OCI-LY7 (cell line): ENCODE measurements around the gene SLC25A14. TPM values are rescaled to one million over a fixed set of nuclear protein-coding genes. Genes with fewer than 3 reads are reported as not detected.
A peak's percentile ranks its signal among the peaks of the same experiment; 100 is the strongest.
"Not testable (repeated sequence)": the region's sequence is repeated elsewhere in the genome, so short reads cannot be mapped to it uniquely, and the experiment has no call there.

Experiments used
- BruUV-seq: library from RNA; stranded (reverse); fragments of 400-500 nt; replicated peaks from 2 replicates; lab custom pipeline; 2021; lab: Mats Ljungman, UMichigan
- CTCF ChIA-PET: fragments of 300-600 bp; sonication (Branson Sonifier 250); formaldehyde crosslinking; loops from one replicate; lab custom pipeline; 2022; ENCODE audit warnings: antibody characterized with exemption; ENCODE audit not compliant: unreplicated experiment; lab: Charles Lee
- POLR2A ChIA-PET: fragments of 300-600 bp; sonication (Branson Sonifier 250); formaldehyde crosslinking; loops from one replicate; lab custom pipeline; 2022; ENCODE audit warnings: antibody characterized with exemption; lab: Charles Lee
- DNase-seq: peaks from one replicate; pipeline ENCODE4 v3.0.0-alpha.2; 2015; ENCODE audit warnings: low spot score
- H2AFZ ChIP-seq: fragments of 200-600 bp; sonication (generic), shearing (Covaris generic); 2 replicates; pipeline ENCODE4 v1.6.1; 2014; ENCODE audit warnings: mild to moderate bottlenecking, antibody characterized with exemption, low read length, moderate library complexity
- H3K27ac ChIP-seq: fragments of 200-600 bp; sonication (generic); 2 replicates; pipeline ENCODE4 v1.5.1; 2014; ENCODE audit warnings: mixed run types, low read depth, mild to moderate bottlenecking, moderate library complexity, low read length, inconsistent platforms; ENCODE audit not compliant: poor library complexity, severe bottlenecking
- H3K36me3 ChIP-seq: fragments of 200-600 bp; sonication (generic); 2 replicates; pipeline ENCODE4 v1.6.1; 2014; ENCODE audit warnings: mild to moderate bottlenecking, antibody characterized with exemption, low read length, moderate library complexity, mixed read lengths; ENCODE audit not compliant: insufficient read depth
- H3K4me1 ChIP-seq: fragments of 200-600 bp; sonication (generic); 2 replicates; pipeline ENCODE4 v1.5.1; 2014; ENCODE audit warnings: mild to moderate bottlenecking, low read length; ENCODE audit not compliant: insufficient read depth, poor library complexity, severe bottlenecking
- H3K4me2 ChIP-seq: fragments of 200-600 bp; sonication (generic); 2 replicates; pipeline ENCODE4 v1.6.1; 2014; ENCODE audit warnings: mild to moderate bottlenecking, low read length
- H3K4me3 ChIP-seq: fragments of 200-600 bp; sonication (generic); 2 replicates; pipeline ENCODE4 v1.5.1; 2014; ENCODE audit warnings: mild to moderate bottlenecking, low read depth, low read length; ENCODE audit not compliant: poor library complexity, severe bottlenecking
- H3K79me2 ChIP-seq: fragments of 200-600 bp; sonication (generic); 2 replicates; pipeline ENCODE4 v1.6.1; 2016; ENCODE audit warnings: low read depth, mild to moderate bottlenecking, low read length, moderate library complexity, mixed read lengths; ENCODE audit not compliant: insufficient read depth
- H3K9me2 ChIP-seq: fragments of 200-600 bp; sonication (generic); 2 replicates; pipeline ENCODE4 v1.6.1; 2016; ENCODE audit warnings: mild to moderate bottlenecking, low read length, mixed read lengths; ENCODE audit not compliant: insufficient read depth
- H3K9me3 ChIP-seq: fragments of 200-600 bp; sonication (generic); 2 replicates; pipeline ENCODE4 v1.6.1; 2014; ENCODE audit warnings: mild to moderate bottlenecking, mixed run types, low read length, mixed read lengths
- H4K20me1 ChIP-seq: fragments of 200-600 bp; sonication (generic); 2 replicates; pipeline ENCODE4 v1.6.1; 2014; ENCODE audit warnings: mild to moderate bottlenecking, antibody characterized with exemption, low read length, moderate library complexity, mixed read lengths; ENCODE audit not compliant: insufficient read depth
- EZH2phosphoT487 ChIP-seq: fragments of 200-600 bp; sonication (generic); IDR thresholded peaks from 2 replicates; pipeline ENCODE4 v1.6.1; 2018; ENCODE audit warnings: low read depth, borderline replicate concordance, mild to moderate bottlenecking, mixed run types, antibody characterized with exemption, low read length, moderate library complexity, mixed read lengths
- intact Hi-C: fragments of 100-400 bp; cut with micrococcal nuclease; formaldehyde crosslinking; loops from one replicate; pipeline ENCODE4 v1.10.0; 2022; ENCODE audit not compliant: unreplicated experiment
- total RNA-seq, 2 experiments: library from RNA; depleted of rRNA in 1 of 2; stranded (reverse); fragments of >200 nt in 1 of 2; shearing (Covaris generic) in 1 of 2; gene quantifications; 2 replicates each; pipeline ENCODE4 v1.2.3, GENCODE V29; 2014 to 2022
- TF ChIP-seq, protein P1 (sequence below): fragments of 200-600 bp; sonication (generic); conservative IDR thresholded peaks from 2 replicates; pipeline ENCODE4 v1.5.1; 2014; ENCODE audit warnings: mild to moderate bottlenecking, antibody characterized with exemption, low read length, moderate library complexity, mixed read lengths

Gene SLC25A14
- total RNA-seq, 2 experiments from 2014 or later: 12.6 to 19.5 TPM

DNA sequence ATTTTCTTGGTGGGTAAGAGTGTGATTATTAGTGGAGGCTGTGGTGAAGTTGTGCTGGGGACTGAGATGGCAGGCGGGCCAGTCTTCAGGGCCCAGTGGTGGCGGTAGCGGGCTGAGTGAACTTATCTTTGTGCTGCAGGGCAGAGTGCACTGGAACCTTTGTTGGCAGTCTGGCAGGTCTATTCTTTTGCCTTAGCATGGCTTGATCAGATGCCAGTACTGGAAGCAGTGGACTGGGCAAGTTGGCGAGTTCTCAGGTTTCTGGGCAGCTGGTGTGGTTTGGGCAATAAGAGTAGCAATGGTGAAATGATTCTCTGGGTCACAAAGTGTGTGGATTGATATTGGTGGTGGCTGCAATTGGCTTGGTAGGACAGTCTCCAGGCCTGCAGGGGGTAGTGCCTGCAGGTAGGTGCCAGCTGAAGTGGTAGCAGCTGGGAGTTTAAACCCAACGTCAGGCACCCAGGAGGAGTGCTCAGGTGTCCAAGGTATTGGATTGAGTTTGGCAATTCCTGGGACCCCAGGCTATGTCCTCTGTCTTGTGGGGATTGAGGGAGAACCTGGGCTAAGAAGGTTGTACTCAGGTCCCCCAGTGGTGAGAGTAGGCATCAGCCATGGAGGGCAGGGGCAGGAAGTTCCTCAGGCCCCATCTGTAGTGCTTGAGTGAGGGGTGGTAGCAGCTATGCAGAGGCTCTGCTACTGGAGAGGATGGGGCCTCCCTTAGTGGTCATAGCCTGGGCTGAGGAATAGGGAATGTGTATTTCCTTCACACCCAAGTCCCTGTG, 34.9 kb upstream of the SLC25A14 start:
- no peak overlapping the region for H3K27ac ChIP-seq
- BruUV-seq: no TSS peak
- DNase-seq: peak; percentile 0
- no peaks in the 10 kb centered on the region for H3K79me2 ChIP-seq
- H3K9me2 ChIP-seq: no peaks in the 10 kb centered on the region
- intact Hi-C loops: no loop called here
- no peak overlapping the region for H2AFZ ChIP-seq
- ChIA-PET CTCF (no interaction called here), POLR2A (interaction anchor here (0.5 to 1.5 kb wide), 3 partner anchors 18 to 315 kb away, joined by 3 to 4 read pairs (median 4); no protein-coding TSS in a partner anchor)
- H3K36me3 ChIP-seq: no peaks in the 10 kb centered on the region
- H3K4me1 ChIP-seq: no peaks in the 10 kb centered on the region
- no peak for TF ChIP-seq EZH2phosphoT487
- no peak overlapping the region for H3K4me2 ChIP-seq
- no peak overlapping the region for H3K4me3 ChIP-seq
- H4K20me1 ChIP-seq: no peaks in the 10 kb centered on the region
- no peaks in the 10 kb centered on the region for H3K9me3 ChIP-seq

DNA sequence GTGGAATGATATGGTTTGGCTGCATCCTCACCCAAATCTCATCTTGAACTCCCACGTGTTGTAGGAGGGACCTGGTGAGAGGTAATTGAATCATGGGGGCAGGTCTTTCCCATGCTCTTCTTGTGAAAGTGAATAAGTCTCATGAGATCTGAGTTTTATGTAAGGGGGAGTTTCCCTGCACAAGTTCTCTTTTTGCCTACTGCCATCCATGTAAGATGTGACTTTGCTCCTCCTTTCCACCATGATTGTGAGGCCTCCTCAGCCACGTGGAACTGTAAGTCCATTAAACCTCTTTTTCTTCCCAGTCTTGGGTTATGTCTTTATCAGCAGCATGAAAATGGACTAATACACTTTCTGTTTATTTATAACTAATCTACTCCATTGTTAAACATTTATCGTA, 19.8 kb upstream of the SLC25A14 start:
- H3K36me3 ChIP-seq, H4K20me1 ChIP-seq, BruUV-seq, intact Hi-C loops, CTCF ChIA-PET, H3K79me2 ChIP-seq, H3K9me3 ChIP-seq, DNase-seq, H2AFZ ChIP-seq, H3K27ac ChIP-seq, H3K9me2 ChIP-seq, H3K4me2 ChIP-seq, H3K4me3 ChIP-seq, POLR2A ChIA-PET, H3K4me1 ChIP-seq: not testable (repeated sequence)

DNA sequence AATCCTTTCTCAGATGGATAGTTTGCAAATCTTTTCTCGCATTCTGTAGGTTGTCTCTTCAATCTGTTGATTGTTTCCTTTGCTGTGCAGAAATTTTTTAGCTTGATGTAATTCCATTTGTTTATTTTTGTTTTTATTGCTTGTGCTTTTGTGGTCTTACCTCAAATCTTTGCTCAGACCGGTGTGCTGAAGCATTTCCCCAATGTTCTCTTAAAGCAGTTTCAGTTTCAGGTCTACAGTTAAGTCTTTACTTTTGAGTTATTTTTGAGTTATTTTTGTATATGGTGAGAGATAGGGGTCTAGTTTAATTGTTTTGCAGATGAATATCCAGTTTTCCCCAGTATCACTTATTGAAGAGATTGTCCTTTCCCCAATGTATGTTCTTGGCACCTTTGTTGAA, 18.2 kb upstream of the SLC25A14 start:
- no peaks in the 10 kb centered on the region for H3K9me3 ChIP-seq
- H3K79me2 ChIP-seq: no peaks in the 10 kb centered on the region
- H3K27ac ChIP-seq: no peak overlapping the region
- no peak overlapping the region for H3K4me3 ChIP-seq
- no peak for TF ChIP-seq EZH2phosphoT487
- TF ChIP-seq, protein P1, sequence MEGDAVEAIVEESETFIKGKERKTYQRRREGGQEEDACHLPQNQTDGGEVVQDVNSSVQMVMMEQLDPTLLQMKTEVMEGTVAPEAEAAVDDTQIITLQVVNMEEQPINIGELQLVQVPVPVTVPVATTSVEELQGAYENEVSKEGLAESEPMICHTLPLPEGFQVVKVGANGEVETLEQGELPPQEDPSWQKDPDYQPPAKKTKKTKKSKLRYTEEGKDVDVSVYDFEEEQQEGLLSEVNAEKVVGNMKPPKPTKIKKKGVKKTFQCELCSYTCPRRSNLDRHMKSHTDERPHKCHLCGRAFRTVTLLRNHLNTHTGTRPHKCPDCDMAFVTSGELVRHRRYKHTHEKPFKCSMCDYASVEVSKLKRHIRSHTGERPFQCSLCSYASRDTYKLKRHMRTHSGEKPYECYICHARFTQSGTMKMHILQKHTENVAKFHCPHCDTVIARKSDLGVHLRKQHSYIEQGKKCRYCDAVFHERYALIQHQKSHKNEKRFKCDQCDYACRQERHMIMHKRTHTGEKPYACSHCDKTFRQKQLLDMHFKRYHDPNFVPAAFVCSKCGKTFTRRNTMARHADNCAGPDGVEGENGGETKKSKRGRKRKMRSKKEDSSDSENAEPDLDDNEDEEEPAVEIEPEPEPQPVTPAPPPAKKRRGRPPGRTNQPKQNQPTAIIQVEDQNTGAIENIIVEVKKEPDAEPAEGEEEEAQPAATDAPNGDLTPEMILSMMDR: no peak
- intact Hi-C loops: no loop called here
- DNase-seq: no peak
- POLR2A ChIA-PET: no interaction called here
- no peaks in the 10 kb centered on the region for H3K9me2 ChIP-seq
- no TSS peak for BruUV-seq
- no peaks in the 10 kb centered on the region for H4K20me1 ChIP-seq
- H3K4me2 ChIP-seq: no peak overlapping the region
- no peak overlapping the region for H2AFZ ChIP-seq
- no peaks in the 10 kb centered on the region for H3K36me3 ChIP-seq
- peaks cover 6% of the 10 kb centered on the region for H3K4me1 ChIP-seq
- CTCF ChIA-PET: no interaction called here
